Measurements from ENCODE around the gene RBM8A. TPM values are rescaled to one million over a fixed set of nuclear protein-coding genes. Genes with fewer than 3 reads are reported as not detected.

RBM8A gene
- total and polyA plus RNA-seq, 2 donors (not counting 1 experiment from before 2014, with no cell fraction given), result 137 to 169 TPM

GRCh38 chr1:145906954-145907753 lies 20.1 kb downstream of the RBM8A start:
- Mint-ChIP-seq H3K4me1 (peaks cover 6% of the 10 kb centered on the region), H3K27ac (no peak overlapping the region), H3K4me3 (no peak overlapping the region), H3K27me3 (no peaks in the 10 kb centered on the region), H3K9me3 (ENCODE audit: insufficient read depth) (no peaks in the 10 kb centered on the region)
- Histone ChIP-seq H3K4me1 (ENCODE audit: control insufficient read depth in 2 of 2, insufficient read depth in 2 of 2, low read length in 2 of 2) (peaks cover 0 to 2% of the 10 kb centered on the region in 2 donors), H3K27me3 (replicated peaks in 1 of 4; ENCODE audit: control extremely low read depth in 1 of 4, control insufficient read depth in 3 of 4, insufficient read depth in 4 of 4, low read length in 3 of 4) (no peaks in the 10 kb centered on the region), H3K79me2 (ENCODE audit: control insufficient read depth, insufficient read depth, low read length) (no peaks in the 10 kb centered on the region), H3K4me2 (replicated peaks; ENCODE audit: low read depth, low read length, poor library complexity, severe bottlenecking) (no peak overlapping the region), H3K36me3 (replicated peaks in 1 of 2; ENCODE audit: control extremely low read depth in 1 of 2, control insufficient read depth in 1 of 2, extremely low read depth in 1 of 2, insufficient read depth in 2 of 2, low read length in 1 of 2) (peaks cover 0 to 16% of the 10 kb centered on the region in 2 experiments), H3K9me3 (ENCODE audit: control extremely low read depth in 1 of 3, control insufficient read depth in 2 of 3, insufficient read depth in 1 of 3, low read length in 2 of 3) (no peaks in the 10 kb centered on the region), H3K27ac (ENCODE audit: low read length in 2 of 2) (no peak overlapping the region), H2AFZ (ENCODE audit: insufficient read depth, low read depth, low read length, poor library complexity, severe bottlenecking) (no peak overlapping the region), H3K9ac (ENCODE audit: low read length) (no peak overlapping the region), H3K4me3 (ENCODE audit: control extremely low read depth in 1 of 5, extremely low read depth in 1 of 5, insufficient read depth in 1 of 5, low read depth in 2 of 5, low read length in 4 of 5) (no peak overlapping the region), H4K20me1 (ENCODE audit: control insufficient read depth, insufficient read depth, low read length, poor library complexity, severe bottlenecking) (no peaks in the 10 kb centered on the region)
- intact Hi-C loops (cut with micrococcal nuclease), result no loop called here
- ChIA-PET POLR2A (no interaction called here), CTCF (interaction anchor here (0.7 to 5.1 kb wide), 8 partner anchors 9 to 71 kb away, joined by 3 to 28 read pairs (median 5); partner anchors contain the start of genes NUDT17 and RBM8A)
- no peak for ATAC-seq (ENCODE audit: low read depth)
- no peak for DNase-seq
- 90% methylated on average over 2 of the region's 10 CpGs for WGBS (ENCODE audit: insufficient coverage)
- no peak for TF ChIP-seq EZH2 (IDR thresholded peaks at IDR 0.05; ENCODE audit: borderline replicate concordance, insufficient read depth, low read depth, low read length, poor library complexity, severe bottlenecking)
- TF ChIP-seq, protein P1, sequence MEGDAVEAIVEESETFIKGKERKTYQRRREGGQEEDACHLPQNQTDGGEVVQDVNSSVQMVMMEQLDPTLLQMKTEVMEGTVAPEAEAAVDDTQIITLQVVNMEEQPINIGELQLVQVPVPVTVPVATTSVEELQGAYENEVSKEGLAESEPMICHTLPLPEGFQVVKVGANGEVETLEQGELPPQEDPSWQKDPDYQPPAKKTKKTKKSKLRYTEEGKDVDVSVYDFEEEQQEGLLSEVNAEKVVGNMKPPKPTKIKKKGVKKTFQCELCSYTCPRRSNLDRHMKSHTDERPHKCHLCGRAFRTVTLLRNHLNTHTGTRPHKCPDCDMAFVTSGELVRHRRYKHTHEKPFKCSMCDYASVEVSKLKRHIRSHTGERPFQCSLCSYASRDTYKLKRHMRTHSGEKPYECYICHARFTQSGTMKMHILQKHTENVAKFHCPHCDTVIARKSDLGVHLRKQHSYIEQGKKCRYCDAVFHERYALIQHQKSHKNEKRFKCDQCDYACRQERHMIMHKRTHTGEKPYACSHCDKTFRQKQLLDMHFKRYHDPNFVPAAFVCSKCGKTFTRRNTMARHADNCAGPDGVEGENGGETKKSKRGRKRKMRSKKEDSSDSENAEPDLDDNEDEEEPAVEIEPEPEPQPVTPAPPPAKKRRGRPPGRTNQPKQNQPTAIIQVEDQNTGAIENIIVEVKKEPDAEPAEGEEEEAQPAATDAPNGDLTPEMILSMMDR (IDR thresholded peaks at IDR 0.05), result no peak

DNA sequence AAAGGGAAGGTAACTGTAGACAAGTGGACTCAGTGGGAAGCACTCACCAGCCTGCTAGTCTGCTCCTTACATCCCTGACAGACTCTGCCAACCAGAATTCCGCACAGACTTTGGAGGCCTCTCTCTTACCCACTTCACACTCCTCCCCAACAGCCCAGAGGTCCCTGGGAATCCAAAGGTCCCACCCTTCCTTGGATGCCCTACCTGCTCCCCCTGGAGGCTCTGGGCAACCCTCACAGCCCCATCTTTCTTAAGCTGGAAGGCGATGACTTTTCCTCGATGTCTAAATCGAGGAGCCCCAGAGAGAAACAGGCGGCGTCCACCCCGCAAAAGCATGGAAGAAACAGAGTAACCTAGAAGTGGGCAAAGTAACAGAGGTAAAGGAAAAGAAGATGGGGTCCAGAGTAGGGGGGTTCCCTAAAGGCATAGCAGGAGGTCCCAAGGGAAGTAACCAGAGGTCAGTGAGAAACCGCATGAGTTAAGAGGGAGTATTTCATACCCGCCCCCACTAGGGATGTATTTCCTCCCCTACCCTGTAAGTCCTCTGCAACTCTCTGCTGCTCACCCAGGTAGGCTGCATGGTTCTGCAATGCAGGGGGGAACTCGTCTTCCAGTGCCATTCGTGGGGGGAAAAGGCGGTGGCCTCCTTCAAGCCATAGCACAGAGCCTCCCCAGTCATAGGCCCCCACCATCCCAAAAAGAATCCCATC lies 25.8 kb downstream of the RBM8A start:
- Histone ChIP-seq H3K27me3 (replicated peaks in 1 of 4; ENCODE audit: control extremely low read depth in 1 of 4, control insufficient read depth in 3 of 4, insufficient read depth in 4 of 4, low read length in 3 of 4) (no peaks in the 10 kb centered on the region), H3K4me2 (replicated peaks; ENCODE audit: low read depth, low read length, poor library complexity, severe bottlenecking) (no peak overlapping the region), H4K20me1 (ENCODE audit: control insufficient read depth, insufficient read depth, low read length, poor library complexity, severe bottlenecking) (no peaks in the 10 kb centered on the region), H3K79me2 (ENCODE audit: control insufficient read depth, insufficient read depth, low read length) (no peaks in the 10 kb centered on the region), H3K4me1 (ENCODE audit: control insufficient read depth in 2 of 2, insufficient read depth in 2 of 2, low read length in 2 of 2) (no peaks in the 10 kb centered on the region), H3K36me3 (replicated peaks in 1 of 2; ENCODE audit: control extremely low read depth in 1 of 2, control insufficient read depth in 1 of 2, extremely low read depth in 1 of 2, insufficient read depth in 2 of 2, low read length in 1 of 2) (no peaks in the 10 kb centered on the region), H2AFZ (ENCODE audit: insufficient read depth, low read depth, low read length, poor library complexity, severe bottlenecking) (no peak overlapping the region), H3K27ac (ENCODE audit: low read length in 2 of 2) (no peak overlapping the region), H3K4me3 (ENCODE audit: control extremely low read depth in 1 of 5, extremely low read depth in 1 of 5, insufficient read depth in 1 of 5, low read depth in 2 of 5, low read length in 4 of 5) (no peak overlapping the region), H3K9me3 (ENCODE audit: control extremely low read depth in 1 of 3, control insufficient read depth in 2 of 3, insufficient read depth in 1 of 3, low read length in 2 of 3) (no peaks in the 10 kb centered on the region), H3K9ac (ENCODE audit: low read length) (no peak overlapping the region)
- no peaks in the 10 kb centered on the region for H3K27me3 Mint-ChIP-seq
- CTCF ChIA-PET, result no interaction called here
- no peaks in the 10 kb centered on the region for H3K9me3 Mint-ChIP-seq (ENCODE audit: insufficient read depth)
- intact Hi-C loops (cut with micrococcal nuclease), result no loop called here
- no peaks in the 10 kb centered on the region for H3K4me1 Mint-ChIP-seq
- POLR2A ChIA-PET, result no interaction called here
- no peak overlapping the region for H3K4me3 Mint-ChIP-seq
- DNase-seq (no peak), ATAC-seq (ENCODE audit: low read depth) (no peak)
- 95% methylated on average over 4 of the region's 12 CpGs for WGBS (ENCODE audit: insufficient coverage)
- TF ChIP-seq, protein P1 (IDR thresholded peaks at IDR 0.05), result no peak
- TF ChIP-seq EZH2 (IDR thresholded peaks at IDR 0.05; ENCODE audit: borderline replicate concordance, insufficient read depth, low read depth, low read length, poor library complexity, severe bottlenecking), result no peak
- no peak overlapping the region for H3K27ac Mint-ChIP-seq
